GM12873 (cell line): Measurements from ENCODE around the gene KIF14.
A peak's percentile ranks its signal among the peaks of the same experiment; 100 is the strongest.

Source experiments
- TF ChIP-seq, protein P1 (sequence below): IDR thresholded peaks from 2 replicates; pipeline ENCODE4 v1.5.1; 2012; ENCODE audit warnings: low read depth, mild to moderate bottlenecking, moderate library complexity, low read length, control low read depth; ENCODE audit not compliant: insufficient read depth; ENCODE audit errors: missing control alignments

Gene KIF14

DNA sequence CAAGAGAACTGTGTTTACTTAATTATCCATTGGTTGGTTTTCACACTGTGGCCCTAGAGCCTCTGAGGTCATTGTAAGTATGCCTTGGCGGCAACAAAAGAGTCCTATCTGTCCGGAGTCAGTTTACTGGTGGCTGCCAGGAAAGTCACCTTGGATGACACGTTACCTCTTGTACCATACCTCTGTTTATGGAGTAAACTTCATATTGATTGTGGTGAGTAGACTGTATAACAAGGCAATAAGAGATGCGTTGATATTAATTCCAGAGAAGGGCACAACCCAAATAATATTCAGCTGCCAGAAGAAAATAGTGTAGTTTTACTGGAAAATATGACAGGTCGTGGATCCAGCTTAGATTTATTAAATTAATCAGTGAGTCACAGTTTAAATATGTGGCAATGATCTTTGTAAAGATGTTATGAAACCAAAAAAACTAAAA lies 20.4 kb upstream of the KIF14 start:
- TF ChIP-seq, protein P1, sequence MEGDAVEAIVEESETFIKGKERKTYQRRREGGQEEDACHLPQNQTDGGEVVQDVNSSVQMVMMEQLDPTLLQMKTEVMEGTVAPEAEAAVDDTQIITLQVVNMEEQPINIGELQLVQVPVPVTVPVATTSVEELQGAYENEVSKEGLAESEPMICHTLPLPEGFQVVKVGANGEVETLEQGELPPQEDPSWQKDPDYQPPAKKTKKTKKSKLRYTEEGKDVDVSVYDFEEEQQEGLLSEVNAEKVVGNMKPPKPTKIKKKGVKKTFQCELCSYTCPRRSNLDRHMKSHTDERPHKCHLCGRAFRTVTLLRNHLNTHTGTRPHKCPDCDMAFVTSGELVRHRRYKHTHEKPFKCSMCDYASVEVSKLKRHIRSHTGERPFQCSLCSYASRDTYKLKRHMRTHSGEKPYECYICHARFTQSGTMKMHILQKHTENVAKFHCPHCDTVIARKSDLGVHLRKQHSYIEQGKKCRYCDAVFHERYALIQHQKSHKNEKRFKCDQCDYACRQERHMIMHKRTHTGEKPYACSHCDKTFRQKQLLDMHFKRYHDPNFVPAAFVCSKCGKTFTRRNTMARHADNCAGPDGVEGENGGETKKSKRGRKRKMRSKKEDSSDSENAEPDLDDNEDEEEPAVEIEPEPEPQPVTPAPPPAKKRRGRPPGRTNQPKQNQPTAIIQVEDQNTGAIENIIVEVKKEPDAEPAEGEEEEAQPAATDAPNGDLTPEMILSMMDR = no peak

DNA sequence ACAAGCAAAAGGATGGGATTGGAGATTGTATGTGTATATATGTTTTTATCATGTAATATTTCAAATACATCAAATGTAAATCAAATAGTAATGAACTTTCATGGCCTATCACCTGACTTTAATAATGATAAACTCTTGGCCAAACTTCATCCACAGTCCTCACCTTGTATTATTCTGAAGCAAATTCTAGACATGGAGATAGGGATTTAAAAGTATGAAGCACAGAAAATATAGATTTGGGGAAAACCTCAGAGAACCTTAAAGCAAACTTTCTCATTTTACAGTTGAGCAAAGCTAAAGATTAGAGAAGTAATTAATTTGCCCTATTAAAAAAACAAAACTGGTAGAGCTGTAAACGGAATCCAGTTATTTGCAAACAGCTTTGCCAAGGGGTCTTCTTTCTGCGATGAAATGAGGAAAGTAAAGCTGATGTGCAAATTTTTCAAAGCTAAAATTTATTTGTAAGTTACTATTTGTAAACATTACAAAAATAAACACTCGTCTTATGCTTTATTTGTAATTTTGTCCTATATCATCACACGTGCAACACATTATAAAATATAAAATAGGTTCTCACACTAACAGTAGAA lies 19.9 kb upstream of the KIF14 start:
- TF ChIP-seq, protein P1 = no peak

DNA sequence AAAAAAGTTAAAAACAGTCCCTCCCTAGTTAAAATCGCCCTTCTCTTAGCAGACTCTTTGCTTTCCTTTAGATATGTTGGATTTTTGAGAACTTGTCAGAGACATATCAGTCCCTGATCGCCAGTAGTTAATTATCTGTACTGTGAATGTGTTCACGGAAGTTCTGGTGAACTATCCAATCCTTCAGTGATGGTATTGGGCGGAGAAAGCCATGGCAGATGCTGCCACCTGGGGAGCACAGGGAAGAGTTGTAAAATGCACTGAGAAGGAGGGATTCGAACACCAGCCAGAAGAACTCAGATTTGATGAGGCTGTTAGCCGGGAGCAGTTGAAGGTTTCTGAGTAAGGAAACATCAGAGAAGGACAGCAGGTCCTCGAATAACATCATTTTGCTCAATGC lies 17.5 kb upstream of the KIF14 start:
- TF ChIP-seq, protein P1 = no peak

DNA sequence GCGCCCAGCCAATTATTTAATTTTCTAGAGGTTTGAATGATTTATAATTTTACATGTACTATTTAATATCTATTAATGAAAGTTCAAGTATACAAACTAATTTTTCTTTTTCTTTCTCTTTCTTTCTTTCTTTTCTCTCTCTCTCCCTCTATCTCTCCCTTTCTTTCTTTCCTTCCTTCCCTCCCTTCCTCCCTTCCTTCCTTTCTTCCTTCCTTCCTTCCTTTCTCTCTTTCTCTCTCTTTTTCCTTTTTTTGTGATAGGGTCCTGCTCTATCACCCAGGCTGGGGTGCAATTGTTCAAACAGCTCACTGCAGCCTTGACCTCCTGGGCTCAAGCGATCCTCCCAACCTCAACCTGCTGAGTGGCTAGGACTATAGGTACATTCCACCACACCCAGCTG lies 16.1 kb upstream of the KIF14 start:
- TF ChIP-seq, protein P1 = no peak

DNA sequence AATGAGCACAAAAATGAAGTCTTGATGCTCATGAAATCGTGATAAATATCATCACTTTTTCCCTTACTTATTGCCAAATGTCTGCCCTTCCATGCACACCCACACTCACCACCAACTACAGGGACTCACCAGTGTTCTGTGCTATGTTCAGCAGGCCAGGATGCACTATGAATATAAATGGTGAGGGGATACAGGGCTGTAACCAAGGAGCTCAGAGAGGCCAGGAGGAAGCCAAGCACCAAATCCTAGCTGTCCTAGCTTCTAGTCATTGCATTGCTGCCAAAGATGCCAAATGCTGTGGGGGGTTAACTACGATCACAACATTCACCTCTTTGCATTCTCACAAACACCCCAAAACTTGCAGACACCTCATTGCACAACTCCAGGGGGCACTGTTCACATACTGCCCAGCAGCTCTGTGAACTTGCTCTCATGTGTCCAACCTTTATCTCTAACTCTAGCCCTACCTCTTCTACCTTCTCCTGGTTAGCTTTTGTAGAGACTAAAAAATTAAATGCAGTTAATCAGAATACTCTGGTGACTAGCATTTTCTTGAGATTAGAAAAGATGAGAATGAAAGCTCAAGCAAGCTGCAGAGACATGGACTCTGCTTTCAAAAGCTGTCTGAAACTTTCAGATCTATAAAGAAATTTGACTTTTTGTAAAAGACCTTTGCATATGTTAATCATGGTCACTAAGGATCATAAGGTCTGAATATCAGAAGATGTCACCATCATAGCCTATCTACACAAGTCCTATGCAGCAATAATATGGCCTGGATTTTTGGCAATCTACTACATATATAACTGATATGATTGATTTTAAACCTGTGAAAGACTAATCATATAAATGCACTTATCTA lies 13.9 kb upstream of the KIF14 start:
- TF ChIP-seq, protein P1 = peak; percentile 66

DNA sequence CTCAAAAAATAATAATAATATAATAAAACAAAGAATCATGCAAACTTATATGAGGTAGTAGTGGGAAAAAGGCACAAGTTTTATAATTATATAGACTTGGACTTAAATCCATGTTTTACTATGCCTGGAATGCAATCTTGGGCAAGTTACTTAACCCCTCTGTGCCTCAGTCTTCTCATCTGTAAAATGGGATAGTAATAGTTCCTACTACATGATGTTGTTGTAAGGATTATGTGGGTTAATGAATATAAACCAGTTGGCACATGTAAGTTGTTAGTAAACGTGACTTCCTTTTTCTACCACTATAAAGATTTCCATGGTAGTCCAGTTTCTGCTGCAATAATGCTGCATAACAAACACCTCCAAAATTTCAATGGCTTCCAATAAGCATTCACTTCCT lies 10.8 kb upstream of the KIF14 start:
- TF ChIP-seq, protein P1 = no peak

DNA sequence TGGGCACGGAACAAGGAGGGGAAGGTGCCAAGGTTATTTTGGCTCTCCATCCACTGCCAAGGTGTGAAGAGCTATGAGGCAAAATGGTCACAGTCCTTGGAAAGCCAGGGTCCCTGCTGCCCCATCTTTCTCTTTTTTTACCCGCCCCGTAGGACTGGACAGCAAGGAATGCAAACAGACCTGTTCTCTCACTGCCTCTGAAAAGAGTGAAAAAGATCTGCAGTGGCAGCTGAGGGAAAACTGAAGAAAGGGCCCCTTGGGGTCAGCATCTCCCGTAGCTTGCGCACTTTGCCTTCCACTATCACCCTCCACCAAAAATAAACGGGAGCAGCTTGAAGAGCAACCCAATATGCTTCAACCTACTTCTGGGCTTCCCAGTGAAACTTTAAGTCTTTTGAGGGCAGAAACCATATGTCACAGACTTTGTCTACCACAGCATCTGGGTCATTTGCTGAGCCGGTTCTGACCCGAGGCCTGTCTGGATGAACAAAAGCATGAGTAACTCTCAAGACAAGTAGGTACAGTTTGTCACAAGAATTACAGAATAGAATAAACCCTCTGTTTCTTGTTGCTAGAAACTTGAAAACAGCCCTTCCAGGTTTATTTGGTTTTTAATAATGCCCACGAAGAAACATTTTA lies 9.4 kb upstream of the KIF14 start:
- TF ChIP-seq, protein P1 = no peak
